Ovary (tissue), 9 donors: ENCODE results near the gene ANXA4. TPM values are rescaled to one million over a fixed set of nuclear protein-coding genes. Genes with fewer than 3 reads are reported as not detected.
A peak's percentile ranks its signal among the peaks of the same experiment; 100 is the strongest.

Experiments used
- DNase-seq, 5 donors: peaks; one replicate each; pipeline ENCODE4 v3.0.0-alpha.2; 2019 to 2020
- H3K27ac ChIP-seq, 2 donors: fragments of 200-600 bp; one replicate each; pipeline versions ENCODE4 v1.5.1 to v1.8.0; 2019 to 2022
- H3K27me3 ChIP-seq: fragments of 200-600 bp; one replicate; pipeline ENCODE4 v1.8.0; 2022
- H3K36me3 ChIP-seq: fragments of 200-600 bp; sonication (generic); one replicate; pipeline ENCODE4 v1.5.1; 2019
- H3K4me1 ChIP-seq: one replicate; pipeline ENCODE4 v1.8.1; 2013; ENCODE audit warnings: mild to moderate bottlenecking, moderate library complexity; ENCODE audit not compliant: insufficient read depth
- H3K4me3 ChIP-seq: fragments of 200-600 bp; sonication (generic); one replicate; pipeline ENCODE4 v1.5.1; 2017
- H3K9me3 ChIP-seq, 2 donors: fragments of 200-600 bp in 1 of 2; sonication (generic) in 1 of 2; one replicate each; pipeline versions ENCODE4 v1.5.1 to v1.8.1; 2013 to 2019; ENCODE audit warnings: mild to moderate bottlenecking in 1 of 2, moderate library complexity in 1 of 2
- CTCF ChIP-seq, 3 donors: fragments of 450-650 bp in 2 of 3; fragments of 200-600 bp in 1 of 3; IDR thresholded peaks; one replicate each; pipeline versions ENCODE4 v1.5.1 to v1.8.0; 2016 to 2022; ENCODE audit warnings: antibody characterized with exemption in 3 of 3, mild to moderate bottlenecking in 1 of 3
- EP300 ChIP-seq: sonication (generic); formaldehyde crosslinking; IDR thresholded peaks from one replicate; pipeline ENCODE4 v1.6.1; 2017; ENCODE audit warnings: antibody characterized with exemption
- POLR2A ChIP-seq: fragments of 450-650 bp; IDR thresholded peaks from one replicate; pipeline ENCODE4 v1.6.1; 2017; ENCODE audit warnings: antibody characterized with exemption, mild to moderate bottlenecking, moderate library complexity
- WGBS, 3 donors: extraction: QIAGEN DNeasy Blood & Tissue Kit in 1 of 3; methylation state at CpG; one replicate each; pipeline versions ENCODE4 v1.1.5 to v1.1.7; 2013 to 2017; 5-methylcytosine and 5-hydroxymethylcytosine counted together
- intact Hi-C, 4 donors: fragments of 100-400 bp; cut with DNase I; formaldehyde crosslinking; loops; one replicate each; pipeline versions ENCODE4 v1.11.0 to v1.15.1; 2022 to 2023
- polyA plus RNA-seq, 2 donors: library from polyadenylated mRNA; stranded (reverse); fragments of 200-250 nt in 1 of 2; fragments of 350-450 nt in 1 of 2; fragmentation: Illumina TruSeq in 1 of 2; extraction: RNeasy Lipid Tissue Mini Kit (QIAGEN cat#74804) in 1 of 2; gene quantifications; one replicate each; pipeline ENCODE4 v1.2.3, GENCODE V29; 2013 to 2014
- total RNA-seq, 7 donors: library from RNA; depleted of rRNA in 2 of 7; stranded (reverse); fragments of >200 nt in 2 of 7; fragmentation: NEBNext Ultra II Directional in 3 of 7; extraction: Animal tissue kit (Norgen Biotek cat#: 25700) in 3 of 7; gene quantifications; one replicate each; pipeline versions ENCODE4 v1.1.0 to v1.2.4, GENCODE V29; 2016 to 2023
- donor health status: DM: no; HTN: no; CAD: no; lungs with moderate emphysema.
- donor health status: DM: no; HTN: no; CAD: no.
- donor health status: Bipolar disorder and iron deficiency.
- donor health status: DM: yes; HTN: yes; CAD: no.
- donor health status: DM: no; HTN: no; CAD: no.
- donor health status: DM: yes; HTN: yes; CAD: no.

Gene ANXA4
- total and polyA plus RNA-seq, 9 donors = 25.4 to 89.7 (median 73.3) TPM

- DNase-seq = no peak
- no peak overlapping the region for H3K27ac ChIP-seq
- no peak overlapping the region for H3K4me3 ChIP-seq
- H3K27me3 ChIP-seq = no peaks in the 10 kb centered on the region
- intact Hi-C loops = loop anchor here in 1 of 4 donors (5.0 kb wide), 1 partner anchor 78 kb away; no protein-coding TSS in a partner anchor
- H3K4me1 ChIP-seq = peaks cover 2% of the 10 kb centered on the region
- TF ChIP-seq POLR2A = no peak
- H3K9me3 ChIP-seq = no peaks in the 10 kb centered on the region
- no peaks in the 10 kb centered on the region for H3K36me3 ChIP-seq
- 76 to 79% (median 76%) methylated on average over 5 of the region's 5 CpGs for WGBS, 3 donors
Measured at GRCh38 chr2:69729781-69730180, 12.2 kb upstream of the ANXA4 start.

GRCh38 chr2:69731147-69731970, 10.6 kb upstream of the ANXA4 start:
- intact Hi-C loops = no loop called here
- H3K27me3 ChIP-seq = no peaks in the 10 kb centered on the region
- no peak overlapping the region for H3K27ac ChIP-seq
- no peak overlapping the region for H3K4me3 ChIP-seq
- H3K36me3 ChIP-seq = no peaks in the 10 kb centered on the region
- DNase-seq = no peak
- no peaks in the 10 kb centered on the region for H3K9me3 ChIP-seq
- TF ChIP-seq POLR2A (no peak), CTCF (IDR thresholded peaks at IDR 0.05) (no peak), EP300 (no peak)
- 92 to 94% (median 93%) methylated on average over 6 of the region's 6 CpGs for WGBS, 3 donors
- peaks cover 2% of the 10 kb centered on the region for H3K4me1 ChIP-seq

- intact Hi-C loops = no loop called here
- no peak for DNase-seq
- Histone ChIP-seq H3K4me1 (peaks cover 2% of the 10 kb centered on the region), H3K4me3 (no peak overlapping the region), H3K36me3 (no peaks in the 10 kb centered on the region), H3K27me3 (no peaks in the 10 kb centered on the region), H3K9me3 (no peaks in the 10 kb centered on the region), H3K27ac (no peak overlapping the region)
- no peak for TF ChIP-seq POLR2A
- TF ChIP-seq CTCF (IDR thresholded peaks at IDR 0.05) = no peak
- TF ChIP-seq EP300 = no peak
- WGBS, 3 donors = 17 to 31% (median 18%) methylated on average over 1 of the region's 1 CpG
Measured at GRCh38 chr2:69733342-69734034, 8.4 kb upstream of the ANXA4 start.

GRCh38 chr2:69734035-69734611, 7.8 kb upstream of the ANXA4 start:
- TF ChIP-seq EP300 = no peak
- no peak for TF ChIP-seq CTCF (IDR thresholded peaks at IDR 0.05)
- no peak for TF ChIP-seq POLR2A
- intact Hi-C loops = no loop called here
- Histone ChIP-seq H3K27me3 (no peaks in the 10 kb centered on the region), H3K4me3 (no peak overlapping the region), H3K36me3 (no peaks in the 10 kb centered on the region), H3K27ac (no peak overlapping the region), H3K4me1 (peaks cover 2% of the 10 kb centered on the region), H3K9me3 (no peaks in the 10 kb centered on the region)
- DNase-seq = peak; percentile 44 to 77 (median 51)
- 23 to 27% (median 27%) methylated on average over 5 of the region's 5 CpGs for WGBS, 3 donors
